Pons (tissue), 1 donor: ENCODE data around the gene FERMT3.

Source experiments
- DNase-seq: peaks from one replicate; pipeline ENCODE4 v3.0.0-alpha.2; 2016; ENCODE audit warnings: low spot score

The FERMT3 gene

DNA sequence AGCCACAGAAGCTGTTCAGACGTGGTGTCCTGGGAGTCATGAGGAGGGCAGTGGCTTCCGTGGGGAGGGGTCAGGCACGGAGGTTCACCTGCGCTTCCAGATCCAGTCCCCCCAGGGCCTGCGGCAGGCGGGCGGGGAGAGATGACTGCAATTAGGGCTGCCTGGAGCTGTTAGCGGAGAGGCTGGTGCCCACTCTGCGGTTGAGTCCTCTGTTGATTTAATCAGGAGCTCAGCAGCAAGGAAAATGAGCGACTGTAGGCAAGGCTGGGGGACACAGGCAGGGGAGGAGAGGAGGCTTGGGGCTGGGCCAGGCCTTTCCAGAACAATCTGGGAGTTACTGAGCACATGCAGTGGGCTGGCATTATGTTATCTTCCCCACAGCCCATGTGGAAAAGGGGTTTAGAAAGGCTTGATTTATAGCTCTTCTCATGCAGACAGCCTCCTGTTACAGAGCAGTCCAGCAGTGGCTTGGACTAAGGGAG lies 57.9 kb downstream of the FERMT3 start:
- DNase-seq: no peak

DNA sequence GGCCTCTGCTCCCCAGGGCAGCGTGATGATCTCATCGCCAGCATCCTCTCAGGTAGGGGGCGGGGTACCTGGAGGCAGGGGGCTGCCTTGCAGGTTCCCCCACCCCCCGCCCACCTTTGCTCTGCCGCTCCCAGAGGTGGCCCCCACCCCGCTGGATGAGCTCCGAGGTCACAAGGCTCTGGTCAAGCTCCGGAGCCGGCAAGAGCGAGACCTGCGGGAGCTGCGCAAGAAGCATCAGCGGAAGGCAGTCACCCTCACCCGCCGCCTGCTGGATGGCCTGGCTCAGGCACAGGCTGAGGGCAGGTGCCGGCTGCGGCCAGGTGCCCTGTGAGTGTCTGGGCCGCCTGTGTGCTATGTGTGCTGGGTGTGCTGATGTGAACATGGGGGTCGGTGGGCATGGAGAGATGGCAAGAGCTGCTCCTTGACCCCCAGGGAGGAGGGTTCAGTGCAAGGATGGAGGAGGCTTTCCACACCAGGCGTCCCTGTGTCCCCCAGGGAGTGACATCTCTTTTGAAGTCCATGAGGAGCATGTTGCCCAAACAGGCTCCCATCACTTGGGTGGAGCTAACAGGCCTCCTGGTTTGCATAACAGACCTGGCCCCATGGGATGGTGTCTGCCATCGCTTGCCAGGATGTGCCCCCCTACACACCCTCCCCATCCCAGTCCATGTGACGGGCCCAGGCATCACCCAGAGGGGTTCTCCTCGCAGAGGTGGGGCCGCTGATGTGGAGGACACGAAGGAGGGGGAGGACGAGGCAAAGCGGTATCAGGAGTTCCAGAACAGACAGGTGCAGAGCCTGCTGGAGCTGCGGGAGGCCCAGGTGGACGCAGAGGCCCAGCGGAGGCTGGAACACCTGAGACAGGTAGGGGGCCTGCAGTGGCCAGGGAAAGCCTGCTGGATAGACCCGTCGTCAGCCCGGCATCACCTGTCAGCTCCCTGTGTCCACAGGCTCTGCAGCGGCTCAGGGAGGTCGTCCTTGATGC lies 58.9 kb downstream of the FERMT3 start:
- no peak for DNase-seq

DNA sequence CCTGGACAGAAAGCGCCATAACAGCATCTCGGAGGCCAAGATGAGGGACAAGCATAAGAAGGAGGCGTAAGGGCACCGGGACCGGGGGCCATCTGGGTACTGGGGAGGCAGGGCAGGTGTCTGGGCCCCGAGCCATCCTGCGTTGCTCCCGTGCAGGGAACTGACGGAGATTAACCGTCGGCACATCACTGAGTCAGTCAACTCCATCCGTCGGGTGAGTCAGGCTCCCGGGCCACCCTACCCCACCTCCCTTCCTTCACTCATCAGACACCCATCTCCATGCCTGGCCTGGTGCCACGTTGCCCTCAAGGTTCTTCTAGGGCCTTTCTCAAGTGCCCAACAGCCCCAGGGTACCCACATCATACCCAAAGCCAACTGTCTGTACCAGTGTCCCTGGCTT lies 59.8 kb downstream of the FERMT3 start:
- DNase-seq: no peak

- no peak for DNase-seq
Observed at GRCh38 chr11:64267207-64267945, 60.9 kb downstream of the FERMT3 start.

- no peak for DNase-seq
Observed at GRCh38 chr11:64268025-64268892, 61.7 kb downstream of the FERMT3 start.

DNA sequence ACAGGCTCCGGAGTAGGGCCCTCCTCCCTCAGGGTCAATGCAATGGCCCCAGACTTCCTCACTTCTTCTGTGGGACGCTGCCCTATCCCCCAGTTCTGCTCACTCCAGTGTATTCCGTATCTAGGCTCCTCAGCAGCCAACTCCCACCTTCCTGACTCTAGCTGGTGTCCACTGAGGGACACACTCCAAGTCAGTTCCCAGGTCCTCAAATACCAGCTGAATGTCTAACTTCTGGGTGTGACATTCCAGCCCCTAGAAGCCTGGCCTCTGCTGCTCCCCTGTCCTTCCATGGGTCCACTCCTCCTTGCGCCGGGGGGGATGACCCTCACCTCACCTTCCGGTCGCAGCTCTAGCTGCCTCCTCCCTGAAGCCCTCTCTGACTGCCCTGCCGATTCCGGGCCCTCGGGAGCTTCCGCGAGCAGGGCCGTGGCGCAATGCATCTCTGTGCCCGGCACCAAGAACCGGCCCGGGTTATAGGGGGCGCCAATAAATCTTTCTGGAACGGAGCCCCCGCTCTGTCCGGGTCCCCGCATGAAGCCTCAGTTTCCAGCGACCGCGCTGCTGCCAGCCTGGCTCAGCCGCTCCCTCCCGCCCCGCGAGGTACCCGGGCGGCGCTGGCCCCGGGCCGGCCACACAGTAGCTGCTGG lies 62.5 kb downstream of the FERMT3 start:
- DNase-seq: peak; percentile 25

- DNase-seq: peak; percentile 100
Observed at GRCh38 chr11:64269540-64270220, 63.2 kb downstream of the FERMT3 start.
